Caco-2 (cell line): ENCODE results near the gene PXN. TPM values are rescaled to one million over a fixed set of nuclear protein-coding genes. Genes with fewer than 3 reads are reported as not detected.

Experiments used
- BruUV-seq: library from RNA; stranded (reverse); fragments of 400-500 nt; replicated peaks from 2 replicates; lab custom pipeline; 2021; lab: Mats Ljungman, UMichigan
- CTCF ChIA-PET: fragments of 300-600 bp; sonication (Branson Sonifier 250); formaldehyde crosslinking; loops from one replicate; lab custom pipeline; 2022; ENCODE audit warnings: antibody characterized with exemption; lab: Charles Lee
- POLR2A ChIA-PET: fragments of 300-600 bp; sonication (Branson Sonifier 250); formaldehyde crosslinking; loops from one replicate; lab custom pipeline; 2022; ENCODE audit warnings: antibody characterized with exemption; lab: Charles Lee
- DNase-seq, 2 experiments: peaks; one replicate each; pipeline versions ENCODE4 v3.0.0 to v3.0.0-alpha.2; 2020 to 2022
- H3K27me3 ChIP-seq: replicated peaks from 2 replicates; pipeline ENCODE4 v1.6.0; 2011; ENCODE audit warnings: low read length; ENCODE audit not compliant: control insufficient read depth, insufficient read depth
- H3K36me3 ChIP-seq: 2 replicates; pipeline ENCODE4 v1.5.1; 2011; ENCODE audit warnings: low read length; ENCODE audit not compliant: control insufficient read depth, insufficient read depth
- H3K4me1 ChIP-seq: fragments of 250-450 bp; sonication (Bioruptor Pico); 2 replicates; pipeline ENCODE4 v1.5.1; 2020; ENCODE audit warnings: mild to moderate bottlenecking
- H3K4me3 ChIP-seq: 2 replicates; pipeline ENCODE4 v1.5.1; 2011; ENCODE audit warnings: low read depth, mild to moderate bottlenecking, control low read depth, low read length
- H3K9me3 ChIP-seq: fragments of 250-450 bp; sonication (Bioruptor Pico); 2 replicates; pipeline ENCODE4 v1.5.1; 2020; ENCODE audit warnings: mild to moderate bottlenecking, moderate library complexity
- H3K27ac Mint-ChIP-seq: one replicate; pipeline ENCODE4 v1.8.0; 2022; ENCODE audit warnings: mixed read lengths; ENCODE audit not compliant: unreplicated experiment
- H3K27me3 Mint-ChIP-seq: one replicate; pipeline ENCODE4 v1.8.0; 2022; ENCODE audit warnings: mixed read lengths; ENCODE audit not compliant: insufficient read depth, unreplicated experiment
- H3K36me3 Mint-ChIP-seq: one replicate; pipeline ENCODE4 v1.8.0; 2022; ENCODE audit warnings: mild to moderate bottlenecking, mixed read lengths; ENCODE audit not compliant: insufficient read depth, unreplicated experiment
- H3K4me1 Mint-ChIP-seq: one replicate; pipeline ENCODE4 v1.8.0; 2022; ENCODE audit warnings: low read depth, mixed read lengths; ENCODE audit not compliant: unreplicated experiment
- H3K4me3 Mint-ChIP-seq: one replicate; pipeline ENCODE4 v1.8.0; 2022; ENCODE audit warnings: mild to moderate bottlenecking, moderate library complexity, mixed read lengths; ENCODE audit not compliant: unreplicated experiment
- H3K9me3 Mint-ChIP-seq: one replicate; pipeline ENCODE4 v1.8.0; 2022; ENCODE audit warnings: mixed read lengths; ENCODE audit not compliant: unreplicated experiment
- CTCF ChIP-seq, 2 experiments: fragments of 200-600 bp in 1 of 2; IDR thresholded peaks; 1 replicate in 1 of 2; 2 replicates in 1 of 2; pipeline versions ENCODE4 v1.5.1 to v1.8.0; 2011 to 2022; ENCODE audit warnings: antibody characterized with exemption in 1 of 2, control low read depth in 1 of 2, inconsistent platforms in 1 of 2, low read depth in 1 of 2, low read length in 1 of 2, mild to moderate bottlenecking in 1 of 2, moderate library complexity in 1 of 2; ENCODE audit not compliant: insufficient read depth in 1 of 2, severe bottlenecking in 1 of 2, unreplicated experiment in 1 of 2
- intact Hi-C: fragments of 100-400 bp; cut with micrococcal nuclease; formaldehyde crosslinking; loops from one replicate; pipeline ENCODE4 v1.10.0; 2022; ENCODE audit not compliant: unreplicated experiment
- total RNA-seq: library from RNA; stranded (reverse); gene quantifications from 2 replicates; pipeline ENCODE4 v1.2.3, GENCODE V29; 2022

The PXN gene
- total RNA-seq, 1 experiment from 2014 or later, result 150 TPM

- Mint-ChIP-seq H3K27ac (peak overlapping the region; percentile 84), H3K36me3 (peaks cover 83% of the 10 kb centered on the region), H3K4me3 (peak overlapping the region; percentile 67), H3K4me1 (peaks cover 54% of the 10 kb centered on the region), H3K27me3 (no peaks in the 10 kb centered on the region), H3K9me3 (no peaks in the 10 kb centered on the region)
- H3K9me3 ChIP-seq, result no peaks in the 10 kb centered on the region
- DNase-seq, result peak; percentile 86 to 94
- ChIA-PET CTCF (interaction anchor here (0.6 to 6.1 kb wide), 7 partner anchors 12 to 72 kb away, joined by 3 to 229 read pairs (median 7); partner anchors contain the start of genes PXN, RNU4-2, RPLP0 and SIRT4), POLR2A (interaction anchor here (0.6 to 6.7 kb wide), 10 partner anchors 9 to 71 kb away, joined by 3 to 297 read pairs (median 10); partner anchors contain the start of genes PXN, RNU4-1, RNU4-2 and RPLP0)
- intact Hi-C loops, result no loop called here
- H3K4me1 ChIP-seq, result peaks cover 87% of the 10 kb centered on the region
- BruUV-seq, result no TSS peak
- no peak for TF ChIP-seq CTCF (IDR thresholded peaks at IDR 0.05; ENCODE audit: insufficient read depth in 1 of 2, low read depth in 1 of 2, low read length in 1 of 2, severe bottlenecking in 1 of 2, unreplicated experiment in 1 of 2)
- no peak overlapping the region for H3K4me3 ChIP-seq
- H3K27me3 ChIP-seq, result no peaks in the 10 kb centered on the region
- H3K36me3 ChIP-seq, result no peaks in the 10 kb centered on the region
Observed at GRCh38 chr12:120230326-120230973, 35.1 kb downstream of the PXN start.

- DNase-seq, result peak; percentile 69 to 90
- H3K4me1 Mint-ChIP-seq, result peaks cover 53% of the 10 kb centered on the region
- H3K4me3 ChIP-seq, result peak overlapping the region; percentile 13; the same call in 1 of the 2 replicates
- ChIA-PET CTCF (interaction anchor here (0.7 to 6.1 kb wide), 12 partner anchors 13 to 262 kb away, joined by 3 to 229 read pairs (median 6); partner anchors contain the start of genes PXN, RNU4-1, RNU4-2 and SIRT4), POLR2A (interaction anchor here (0.8 to 6.7 kb wide), 10 partner anchors 11 to 87 kb away, joined by 3 to 297 read pairs (median 7); partner anchors contain the start of genes PXN, RNU4-1, RNU4-2 and RPLP0)
- TF ChIP-seq CTCF (IDR thresholded peaks at IDR 0.05; ENCODE audit: insufficient read depth in 1 of 2, low read depth in 1 of 2, low read length in 1 of 2, severe bottlenecking in 1 of 2, unreplicated experiment in 1 of 2), result no peak
- H3K27ac Mint-ChIP-seq, result peak overlapping the region; percentile 84
- H3K27me3 ChIP-seq, result no peaks in the 10 kb centered on the region
- intact Hi-C loops, result loop anchor here (2.0 kb wide), 1 partner anchor 19 kb away; no protein-coding TSS in a partner anchor
- H3K4me3 Mint-ChIP-seq, result peak overlapping the region; percentile 67
- H3K36me3 Mint-ChIP-seq, result peaks cover 84% of the 10 kb centered on the region
- H3K27me3 Mint-ChIP-seq, result no peaks in the 10 kb centered on the region
- BruUV-seq, result TSS peak; percentile 60
- H3K9me3 ChIP-seq, result no peaks in the 10 kb centered on the region
- no peaks in the 10 kb centered on the region for H3K9me3 Mint-ChIP-seq
- no peaks in the 10 kb centered on the region for H3K36me3 ChIP-seq
- peaks cover 87% of the 10 kb centered on the region for H3K4me1 ChIP-seq
Observed at GRCh38 chr12:120229487-120230325, 35.8 kb downstream of the PXN start.
